Liver (tissue), 3 donors: ENCODE measurements around the gene PDGFB.

Experiments
- EGR1 ChIP-seq, 2 donors: IDR thresholded peaks; 2 replicates each; pipeline ENCODE4 v1.6.1; 2016 to 2018; ENCODE audit warnings: antibody characterized with exemption in 2 of 2, low read depth in 2 of 2
- FOXA1 ChIP-seq: IDR thresholded peaks from 2 replicates; pipeline ENCODE4 v1.6.1; 2016; ENCODE audit warnings: antibody characterized with exemption
- GABPA ChIP-seq, 2 donors: IDR thresholded peaks in 1 of 2; conservative IDR thresholded peaks in 1 of 2; 2 replicates each; pipeline ENCODE4 v1.6.1; 2016; ENCODE audit warnings: antibody characterized with exemption in 2 of 2, mild to moderate bottlenecking in 1 of 2, moderate library complexity in 1 of 2
- YY1 ChIP-seq: IDR thresholded peaks from 2 replicates; pipeline ENCODE4 v1.6.1; 2016; ENCODE audit warnings: antibody characterized with exemption, mild to moderate bottlenecking
- TF ChIP-seq, protein P1 (sequence below): IDR thresholded peaks from 2 replicates; pipeline ENCODE4 v1.6.1; 2016; ENCODE audit warnings: antibody characterized with exemption
- TF ChIP-seq, protein P2 (sequence below): fragments of 150-350 bp; IDR thresholded peaks from 2 replicates; pipeline ENCODE4 v1.5.1; 2017; ENCODE audit warnings: improper control_type of control experiment, low read depth, low read length; ENCODE audit not compliant: missing input control
- TF ChIP-seq, protein P3 (sequence below): IDR thresholded peaks from 2 replicates; pipeline ENCODE4 v1.6.1; 2016; ENCODE audit warnings: antibody characterized with exemption, mild to moderate bottlenecking
- donor health status: healthy.
- donor health status: healthy.

DNA sequence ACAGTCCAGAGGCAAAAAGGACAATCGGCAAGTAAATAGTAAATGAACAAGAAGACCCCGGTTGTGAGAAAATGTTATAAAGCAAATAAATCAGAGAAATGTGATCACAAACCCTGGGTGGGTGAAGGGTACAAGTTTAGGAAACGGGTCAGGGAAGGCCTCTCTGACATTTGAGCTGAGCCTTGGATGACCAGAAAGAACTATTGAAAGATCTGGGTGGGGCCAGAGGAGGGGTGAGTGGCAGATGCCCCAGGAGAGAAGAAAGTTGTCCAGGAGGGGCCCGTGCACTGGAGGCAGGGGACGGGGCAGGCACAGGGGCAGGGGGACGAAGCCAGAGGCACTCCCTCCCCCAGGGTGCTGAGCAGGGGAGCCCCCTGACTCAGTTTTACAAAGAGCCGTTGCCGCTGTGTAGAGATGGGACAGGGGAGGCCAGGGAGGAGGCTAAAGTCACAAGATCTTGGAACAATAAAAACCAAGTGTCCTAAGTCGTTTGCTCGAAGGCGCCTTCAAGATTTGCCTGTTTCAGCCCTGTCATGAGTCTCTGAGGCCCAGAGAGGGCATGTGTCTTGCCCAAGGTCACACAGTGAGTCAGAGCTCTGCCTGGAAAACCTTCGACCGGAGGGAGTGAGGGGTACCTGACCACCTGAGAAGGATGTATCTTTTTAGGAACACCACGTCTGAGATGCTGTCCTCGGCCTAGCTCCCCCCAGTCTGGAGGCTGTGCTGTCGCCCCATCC, 10.8 kb upstream of the PDGFB start:
- TF ChIP-seq, protein P1, sequence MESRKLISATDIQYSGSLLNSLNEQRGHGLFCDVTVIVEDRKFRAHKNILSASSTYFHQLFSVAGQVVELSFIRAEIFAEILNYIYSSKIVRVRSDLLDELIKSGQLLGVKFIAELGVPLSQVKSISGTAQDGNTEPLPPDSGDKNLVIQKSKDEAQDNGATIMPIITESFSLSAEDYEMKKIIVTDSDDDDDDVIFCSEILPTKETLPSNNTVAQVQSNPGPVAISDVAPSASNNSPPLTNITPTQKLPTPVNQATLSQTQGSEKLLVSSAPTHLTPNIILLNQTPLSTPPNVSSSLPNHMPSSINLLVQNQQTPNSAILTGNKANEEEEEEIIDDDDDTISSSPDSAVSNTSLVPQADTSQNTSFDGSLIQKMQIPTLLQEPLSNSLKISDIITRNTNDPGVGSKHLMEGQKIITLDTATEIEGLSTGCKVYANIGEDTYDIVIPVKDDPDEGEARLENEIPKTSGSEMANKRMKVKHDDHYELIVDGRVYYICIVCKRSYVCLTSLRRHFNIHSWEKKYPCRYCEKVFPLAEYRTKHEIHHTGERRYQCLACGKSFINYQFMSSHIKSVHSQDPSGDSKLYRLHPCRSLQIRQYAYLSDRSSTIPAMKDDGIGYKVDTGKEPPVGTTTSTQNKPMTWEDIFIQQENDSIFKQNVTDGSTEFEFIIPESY: no peak
- TF ChIP-seq, protein P2, sequence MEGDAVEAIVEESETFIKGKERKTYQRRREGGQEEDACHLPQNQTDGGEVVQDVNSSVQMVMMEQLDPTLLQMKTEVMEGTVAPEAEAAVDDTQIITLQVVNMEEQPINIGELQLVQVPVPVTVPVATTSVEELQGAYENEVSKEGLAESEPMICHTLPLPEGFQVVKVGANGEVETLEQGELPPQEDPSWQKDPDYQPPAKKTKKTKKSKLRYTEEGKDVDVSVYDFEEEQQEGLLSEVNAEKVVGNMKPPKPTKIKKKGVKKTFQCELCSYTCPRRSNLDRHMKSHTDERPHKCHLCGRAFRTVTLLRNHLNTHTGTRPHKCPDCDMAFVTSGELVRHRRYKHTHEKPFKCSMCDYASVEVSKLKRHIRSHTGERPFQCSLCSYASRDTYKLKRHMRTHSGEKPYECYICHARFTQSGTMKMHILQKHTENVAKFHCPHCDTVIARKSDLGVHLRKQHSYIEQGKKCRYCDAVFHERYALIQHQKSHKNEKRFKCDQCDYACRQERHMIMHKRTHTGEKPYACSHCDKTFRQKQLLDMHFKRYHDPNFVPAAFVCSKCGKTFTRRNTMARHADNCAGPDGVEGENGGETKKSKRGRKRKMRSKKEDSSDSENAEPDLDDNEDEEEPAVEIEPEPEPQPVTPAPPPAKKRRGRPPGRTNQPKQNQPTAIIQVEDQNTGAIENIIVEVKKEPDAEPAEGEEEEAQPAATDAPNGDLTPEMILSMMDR: no peak
- TF ChIP-seq, protein P3, sequence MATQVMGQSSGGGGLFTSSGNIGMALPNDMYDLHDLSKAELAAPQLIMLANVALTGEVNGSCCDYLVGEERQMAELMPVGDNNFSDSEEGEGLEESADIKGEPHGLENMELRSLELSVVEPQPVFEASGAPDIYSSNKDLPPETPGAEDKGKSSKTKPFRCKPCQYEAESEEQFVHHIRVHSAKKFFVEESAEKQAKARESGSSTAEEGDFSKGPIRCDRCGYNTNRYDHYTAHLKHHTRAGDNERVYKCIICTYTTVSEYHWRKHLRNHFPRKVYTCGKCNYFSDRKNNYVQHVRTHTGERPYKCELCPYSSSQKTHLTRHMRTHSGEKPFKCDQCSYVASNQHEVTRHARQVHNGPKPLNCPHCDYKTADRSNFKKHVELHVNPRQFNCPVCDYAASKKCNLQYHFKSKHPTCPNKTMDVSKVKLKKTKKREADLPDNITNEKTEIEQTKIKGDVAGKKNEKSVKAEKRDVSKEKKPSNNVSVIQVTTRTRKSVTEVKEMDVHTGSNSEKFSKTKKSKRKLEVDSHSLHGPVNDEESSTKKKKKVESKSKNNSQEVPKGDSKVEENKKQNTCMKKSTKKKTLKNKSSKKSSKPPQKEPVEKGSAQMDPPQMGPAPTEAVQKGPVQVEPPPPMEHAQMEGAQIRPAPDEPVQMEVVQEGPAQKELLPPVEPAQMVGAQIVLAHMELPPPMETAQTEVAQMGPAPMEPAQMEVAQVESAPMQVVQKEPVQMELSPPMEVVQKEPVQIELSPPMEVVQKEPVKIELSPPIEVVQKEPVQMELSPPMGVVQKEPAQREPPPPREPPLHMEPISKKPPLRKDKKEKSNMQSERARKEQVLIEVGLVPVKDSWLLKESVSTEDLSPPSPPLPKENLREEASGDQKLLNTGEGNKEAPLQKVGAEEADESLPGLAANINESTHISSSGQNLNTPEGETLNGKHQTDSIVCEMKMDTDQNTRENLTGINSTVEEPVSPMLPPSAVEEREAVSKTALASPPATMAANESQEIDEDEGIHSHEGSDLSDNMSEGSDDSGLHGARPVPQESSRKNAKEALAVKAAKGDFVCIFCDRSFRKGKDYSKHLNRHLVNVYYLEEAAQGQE: no peak
- TF ChIP-seq GABPA (IDR thresholded peaks at IDR 0.05 in 1 of 2, conservative IDR thresholded peaks at IDR 0.05 in 1 of 2) (no peak), YY1 (no peak), FOXA1 (no peak), EGR1 (IDR thresholded peaks at IDR 0.05; ENCODE audit: low read depth in 2 of 2) (no peak)
